Naive thymus-derived CD4-positive, alpha-beta T cell (primary cell): ENCODE measurements around the gene WIPF2. TPM values are rescaled to one million over a fixed set of nuclear protein-coding genes. Genes with fewer than 3 reads are reported as not detected.
A peak's percentile ranks its signal among the peaks of the same experiment; 100 is the strongest.
"Not testable (repeated sequence)": the region's sequence is repeated elsewhere in the genome, so short reads cannot be mapped to it uniquely, and the experiment has no call there.

Experiments used
- ATAC-seq: fragments of 150-1000 bp; cut with Tn5 transposase; 2 replicates; pipeline ENCODE4 v1.10.0; 2021; ENCODE audit warnings: mild to moderate bottlenecking, moderate library complexity
- CTCF ChIA-PET: fragments of 350-600 bp; sonication (Branson Sonifier 250); formaldehyde crosslinking; loops from one replicate; lab custom pipeline; 2021; ENCODE audit warnings: antibody characterized with exemption; lab: Charles Lee
- POLR2A ChIA-PET: fragments of 350-600 bp; sonication (Branson Sonifier 250); formaldehyde crosslinking; loops from one replicate; lab custom pipeline; 2021; ENCODE audit warnings: antibody characterized with exemption, inconsistent platforms; lab: Charles Lee
- DNase-seq, 9 donors: peaks; one replicate each; pipeline versions ENCODE4 v3.0.0 to v3.0.0-alpha.2; 2020 to 2022; ENCODE audit warnings: mixed read lengths in 1 of 9
- H3K27ac ChIP-seq: one replicate; pipeline ENCODE4 v1.7.0; 2013; ENCODE audit warnings: mild to moderate bottlenecking, low read depth, low read length, moderate library complexity
- H3K27me3 ChIP-seq, 2 donors: one replicate each; pipeline ENCODE4 v1.7.0; 2013; ENCODE audit warnings: low read length in 2 of 2, mild to moderate bottlenecking in 2 of 2, moderate library complexity in 2 of 2; ENCODE audit not compliant: control insufficient read depth in 2 of 2, insufficient read depth in 2 of 2
- H3K36me3 ChIP-seq, 3 experiments: 1 replicate in 2 of 3; 2 replicates in 1 of 3; pipeline ENCODE4 v1.7.0; 2013; ENCODE audit warnings: low read length in 3 of 3, mild to moderate bottlenecking in 3 of 3, moderate library complexity in 1 of 3; ENCODE audit not compliant: insufficient read depth in 3 of 3, control insufficient read depth in 2 of 3
- H3K4me1 ChIP-seq, 2 donors: one replicate each; pipeline ENCODE4 v1.7.0; 2013; ENCODE audit warnings: low read length in 2 of 2, mild to moderate bottlenecking in 2 of 2, moderate library complexity in 1 of 2; ENCODE audit not compliant: control insufficient read depth in 2 of 2, insufficient read depth in 2 of 2
- H3K4me3 ChIP-seq: 2 replicates; pipeline ENCODE4 v1.7.0; 2013; ENCODE audit warnings: mild to moderate bottlenecking, low read length
- H3K9me3 ChIP-seq, 3 experiments: 1 replicate in 2 of 3; 2 replicates in 1 of 3; pipeline ENCODE4 v1.7.0; 2013; ENCODE audit warnings: low read length in 3 of 3; ENCODE audit not compliant: control insufficient read depth in 2 of 3
- H3K27ac Mint-ChIP-seq, 9 donors: one replicate each; pipeline ENCODE4 v1.8.0; 2020 to 2022; ENCODE audit warnings: mixed read lengths in 9 of 9, mild to moderate bottlenecking in 8 of 9, moderate library complexity in 5 of 9, inconsistent platforms in 2 of 9
- H3K27me3 Mint-ChIP-seq, 5 donors: one replicate each; pipeline ENCODE4 v1.8.0; 2021 to 2022; ENCODE audit warnings: mixed read lengths in 5 of 5, mild to moderate bottlenecking in 1 of 5
- H3K36me3 Mint-ChIP-seq, 5 donors: one replicate each; pipeline ENCODE4 v1.8.0; 2020 to 2022; ENCODE audit warnings: mixed read lengths in 5 of 5, mild to moderate bottlenecking in 3 of 5, inconsistent platforms in 1 of 5
- H3K4me1 Mint-ChIP-seq, 7 donors: one replicate each; pipeline ENCODE4 v1.8.0; 2020 to 2022; ENCODE audit warnings: mixed read lengths in 7 of 7, mild to moderate bottlenecking in 3 of 7, inconsistent platforms in 1 of 7
- H3K4me3 Mint-ChIP-seq, 10 donors: one replicate each; pipeline ENCODE4 v1.8.0; 2020 to 2022; ENCODE audit warnings: mild to moderate bottlenecking in 10 of 10, mixed read lengths in 10 of 10, moderate library complexity in 6 of 10, inconsistent platforms in 2 of 10
- H3K9me3 Mint-ChIP-seq, 11 donors: one replicate each; pipeline ENCODE4 v1.8.0; 2020 to 2022; ENCODE audit warnings: mixed read lengths in 11 of 11, mild to moderate bottlenecking in 4 of 11, inconsistent platforms in 1 of 11, moderate library complexity in 1 of 11
- intact Hi-C, 2 donors: fragments of 100-400 bp; cut with micrococcal nuclease; formaldehyde crosslinking; loops; one replicate each; pipeline ENCODE4 v1.15.1; 2023
- polyA plus RNA-seq, 2 donors: library from polyadenylated mRNA; unstranded; fragments of 300-500 nt; fragmentation: Illumina TruSeq; gene quantifications; one replicate each; pipeline ENCODE4 v1.2.3, GENCODE V29; 2021
- total RNA-seq, 6 experiments: library from RNA in 5 of 6; stranded (reverse) in 5 of 6; gene quantifications; 1 replicate in 5 of 6; 2 replicates in 1 of 6; pipeline ENCODE4 v1.2.3 and lab custom pipeline; 2021 to 2026

The WIPF2 gene
- total and polyA plus RNA-seq, 7 experiments from 2014 or later = 5.0 to 31.8 (median 25.2) TPM

- Mint-ChIP-seq H3K36me3 (peaks cover 0 to 27% (median 14%) of the 10 kb centered on the region in 5 donors), H3K4me3 (no peak overlapping the region), H3K27ac (peak overlapping the region in 1 of 9 donors; percentile 22), H3K27me3 (no peaks in the 10 kb centered on the region), H3K9me3 (no peaks in the 10 kb centered on the region), H3K4me1 (peaks cover 13 to 28% (median 23%) of the 10 kb centered on the region in 7 donors)
- Histone ChIP-seq H3K27me3 (no peaks in the 10 kb centered on the region), H3K4me3 (no peak overlapping the region), H3K9me3 (no peaks in the 10 kb centered on the region), H3K4me1 (no peaks in the 10 kb centered on the region), H3K27ac (no peak overlapping the region), H3K36me3 (peaks cover 0 to 26% (median 4%) of the 10 kb centered on the region in 3 experiments)
- no peak for ATAC-seq
- ChIA-PET POLR2A (interaction anchor here (1.5 kb wide), 1 partner anchor 16 kb away, joined by 4 read pairs; no protein-coding TSS in a partner anchor), CTCF (no interaction called here)
- intact Hi-C loops = no loop called here
- no peak for DNase-seq
Measured at GRCh38 chr17:40230670-40231069, 11.6 kb downstream of the WIPF2 start.

- H3K27me3 ChIP-seq, POLR2A ChIA-PET, ATAC-seq, H3K4me1 ChIP-seq, H3K4me3 Mint-ChIP-seq, H3K27me3 Mint-ChIP-seq, intact Hi-C loops, H3K27ac ChIP-seq, H3K9me3 Mint-ChIP-seq, DNase-seq, H3K27ac Mint-ChIP-seq, H3K9me3 ChIP-seq, H3K4me3 ChIP-seq: not testable (repeated sequence)
- peaks cover 0 to 27% (median 14%) of the 10 kb centered on the region in 5 donors for H3K36me3 Mint-ChIP-seq
- peaks cover 0 to 26% (median 4%) of the 10 kb centered on the region in 3 experiments for H3K36me3 ChIP-seq
- H3K4me1 Mint-ChIP-seq = peaks cover 13 to 31% (median 24%) of the 10 kb centered on the region in 7 donors
- CTCF ChIA-PET = interaction anchor here (0.6 to 1.0 kb wide), 3 partner anchors 40 to 146 kb away, joined by 3 to 4 read pairs (median 3); no protein-coding TSS in a partner anchor
Measured at GRCh38 chr17:40231928-40232327, 12.8 kb downstream of the WIPF2 start.

GRCh38 chr17:40241252-40241834 is 22.2 kb downstream of the WIPF2 start:
- H3K4me1 ChIP-seq = peaks cover 3 to 4% of the 10 kb centered on the region in 2 donors
- Mint-ChIP-seq H3K27ac (peak overlapping the region in 5 of 9 donors; percentile 3 to 59 (median 20)), H3K9me3 (no peaks in the 10 kb centered on the region), H3K27me3 (no peaks in the 10 kb centered on the region), H3K36me3 (peaks cover 0 to 14% (median 2%) of the 10 kb centered on the region in 5 donors), H3K4me1 (peaks cover 7 to 57% (median 45%) of the 10 kb centered on the region in 7 donors), H3K4me3 (no peak overlapping the region)
- no peaks in the 10 kb centered on the region for H3K9me3 ChIP-seq
- intact Hi-C loops = no loop called here
- H3K36me3 ChIP-seq = no peaks in the 10 kb centered on the region
- no peak overlapping the region for H3K4me3 ChIP-seq
- ChIA-PET CTCF (no interaction called here), POLR2A (interaction anchor here (0.5 kb wide), 1 partner anchor 75 kb away, joined by 3 read pairs; no protein-coding TSS in a partner anchor)
- DNase-seq (no peak), ATAC-seq (no peak)
- H3K27ac ChIP-seq = no peak overlapping the region
- no peaks in the 10 kb centered on the region for H3K27me3 ChIP-seq

GRCh38 chr17:40242774-40243173 is 23.7 kb downstream of the WIPF2 start:
- Mint-ChIP-seq H3K4me3 (peak overlapping the region in 2 of 10 donors; percentile 0 to 4), H3K9me3 (no peaks in the 10 kb centered on the region), H3K27ac (peak overlapping the region in 5 of 9 donors; percentile 4 to 51 (median 30)), H3K4me1 (peaks cover 7 to 55% (median 47%) of the 10 kb centered on the region in 7 donors), H3K27me3 (no peaks in the 10 kb centered on the region), H3K36me3 (peaks cover 0 to 10% (median 2%) of the 10 kb centered on the region in 5 donors)
- H3K9me3 ChIP-seq = no peaks in the 10 kb centered on the region
- peaks cover 3 to 4% of the 10 kb centered on the region in 2 donors for H3K4me1 ChIP-seq
- POLR2A ChIA-PET = no interaction called here
- H3K27me3 ChIP-seq = no peaks in the 10 kb centered on the region
- H3K27ac ChIP-seq = no peak overlapping the region
- DNase-seq (no peak), ATAC-seq (no peak)
- CTCF ChIA-PET = no interaction called here
- H3K36me3 ChIP-seq = no peaks in the 10 kb centered on the region
- intact Hi-C loops = no loop called here
- H3K4me3 ChIP-seq = no peak overlapping the region

GRCh38 chr17:40243761-40244160 is 24.7 kb downstream of the WIPF2 start:
- Histone ChIP-seq H3K4me3 (no peak overlapping the region), H3K27ac (no peak overlapping the region), H3K9me3 (no peaks in the 10 kb centered on the region), H3K27me3 (no peaks in the 10 kb centered on the region), H3K4me1 (peaks cover 3 to 4% of the 10 kb centered on the region in 2 donors), H3K36me3 (no peaks in the 10 kb centered on the region)
- peak overlapping the region in 4 of 9 donors; percentile 13 to 63 (median 22) for H3K27ac Mint-ChIP-seq
- DNase-seq (no peak), ATAC-seq (no peak)
- peaks cover 0 to 10% (median 2%) of the 10 kb centered on the region in 5 donors for H3K36me3 Mint-ChIP-seq
- ChIA-PET POLR2A (no interaction called here), CTCF (interaction anchor here (1.0 kb wide), 1 partner anchor 14 kb away, joined by 4 read pairs; no protein-coding TSS in a partner anchor)
- H3K9me3 Mint-ChIP-seq = no peaks in the 10 kb centered on the region
- intact Hi-C loops = no loop called here
- peaks cover 7 to 60% (median 50%) of the 10 kb centered on the region in 7 donors for H3K4me1 Mint-ChIP-seq
- no peak overlapping the region for H3K4me3 Mint-ChIP-seq
- no peaks in the 10 kb centered on the region for H3K27me3 Mint-ChIP-seq

- POLR2A ChIA-PET = no interaction called here
- H3K27me3 ChIP-seq = no peaks in the 10 kb centered on the region
- H3K36me3 ChIP-seq = no peaks in the 10 kb centered on the region
- Mint-ChIP-seq H3K27me3 (no peaks in the 10 kb centered on the region), H3K36me3 (peaks cover 0 to 10% (median 2%) of the 10 kb centered on the region in 5 donors), H3K9me3 (no peaks in the 10 kb centered on the region), H3K4me1 (peaks cover 7 to 65% (median 55%) of the 10 kb centered on the region in 7 donors), H3K27ac (peak overlapping the region in 8 of 9 donors; percentile 2 to 77 (median 48)), H3K4me3 (no peak overlapping the region)
- DNase-seq (no peak), ATAC-seq (no peak)
- peak overlapping the region; percentile 16 for H3K27ac ChIP-seq
- no peak overlapping the region for H3K4me3 ChIP-seq
- intact Hi-C loops = no loop called here
- CTCF ChIA-PET = interaction anchor here (0.8 to 1.0 kb wide), 2 partner anchors 14 to 25 kb away, joined by 3 to 4 read pairs; partner anchors contain the start of gene WIPF2
- peaks cover 3 to 4% of the 10 kb centered on the region in 2 donors for H3K4me1 ChIP-seq
- H3K9me3 ChIP-seq = no peaks in the 10 kb centered on the region
Measured at GRCh38 chr17:40244255-40244654, 25.2 kb downstream of the WIPF2 start.
